Upper lobe of left lung (tissue), 4 donors: Measurements from ENCODE around the gene POLR3F.

Experiments used
- CTCF ChIP-seq, 6 experiments: fragments of 450-650 bp in 4 of 6; fragments of 200-600 bp in 2 of 6; sonication (generic) in 2 of 6; IDR thresholded peaks; one replicate each; pipeline ENCODE4 v1.5.1; 2016 to 2019; ENCODE audit warnings: antibody characterized with exemption in 6 of 6
- EP300 ChIP-seq, 4 donors: sonication (generic); formaldehyde crosslinking; IDR thresholded peaks; one replicate each; pipeline ENCODE4 v1.5.1; 2017; ENCODE audit warnings: antibody characterized with exemption in 4 of 4, control low read depth in 2 of 4
- POLR2A ChIP-seq, 4 donors: fragments of 450-650 bp; IDR thresholded peaks; one replicate each; pipeline ENCODE4 v1.5.1; 2016 to 2017; ENCODE audit warnings: antibody characterized with exemption in 4 of 4, mild to moderate bottlenecking in 2 of 4
- POLR2AphosphoS5 ChIP-seq, 2 donors: sonication (generic); formaldehyde crosslinking; IDR thresholded peaks; one replicate each; pipeline ENCODE4 v1.5.1; 2017; ENCODE audit warnings: antibody characterized with exemption in 2 of 2

DNA sequence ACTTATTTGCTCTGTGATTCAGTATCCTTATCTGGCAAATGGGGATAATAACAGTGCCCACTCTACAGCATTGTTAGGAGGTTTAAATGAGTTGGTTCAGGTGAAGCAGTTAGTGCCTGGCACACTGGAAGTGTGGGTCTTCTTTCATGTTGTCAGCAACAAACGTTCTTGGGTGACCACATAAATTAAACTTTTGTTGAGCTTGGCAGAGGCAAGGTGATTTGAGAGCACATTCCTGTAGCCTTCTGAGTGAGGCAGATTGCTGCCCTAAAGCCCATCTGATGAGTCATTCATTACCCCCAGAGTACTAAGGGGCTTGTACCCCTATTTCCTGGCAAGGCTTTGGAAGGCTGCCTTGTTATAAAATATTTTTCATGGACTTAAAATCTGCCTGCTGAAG is 66.3 kb downstream of the POLR3F start:
- TF ChIP-seq CTCF (IDR thresholded peaks at IDR 0.05): no peak
- no peak for TF ChIP-seq EP300 (IDR thresholded peaks at IDR 0.05)
- no peak for TF ChIP-seq POLR2AphosphoS5 (IDR thresholded peaks at IDR 0.05)
- no peak for TF ChIP-seq POLR2A (IDR thresholded peaks at IDR 0.05)
